Smooth muscle cell (in vitro differentiated cells): ENCODE measurements around the gene CTU2. TPM values are rescaled to one million over a fixed set of nuclear protein-coding genes. Genes with fewer than 3 reads are reported as not detected.
A peak's percentile ranks its signal among the peaks of the same experiment; 100 is the strongest.

Source experiments
- DNase-seq: peaks from one replicate; lab custom pipeline; 2025; ENCODE audit not compliant: unreplicated experiment; lab: John Stamatoyannopoulos, UW
- H2AFZ ChIP-seq: fragments of 200-600 bp; sonication (generic); 2 replicates; pipeline ENCODE4 v1.6.0; 2016; ENCODE audit warnings: antibody characterized with exemption, low read depth, mild to moderate bottlenecking
- H3F3A ChIP-seq: fragments of 200-600 bp; sonication (generic); 2 replicates; pipeline ENCODE4 v1.6.0; 2017; ENCODE audit warnings: antibody characterized with exemption, low read depth
- H3K27ac ChIP-seq: fragments of 200-600 bp; sonication (generic); 2 replicates; pipeline ENCODE4 v1.5.1; 2016; ENCODE audit warnings: low read depth, mild to moderate bottlenecking
- H3K27me3 ChIP-seq: fragments of 200-600 bp; sonication (generic); 2 replicates; pipeline ENCODE4 v1.6.1; 2016; ENCODE audit warnings: low read depth, mild to moderate bottlenecking
- H3K36me3 ChIP-seq: fragments of 200-600 bp; sonication (generic); 2 replicates; pipeline ENCODE4 v1.5.1; 2016; ENCODE audit warnings: low read depth
- H3K4me1 ChIP-seq: fragments of 200-600 bp; sonication (generic); 2 replicates; pipeline ENCODE4 v1.5.1; 2016; ENCODE audit warnings: low read depth
- H3K4me2 ChIP-seq: fragments of 200-600 bp; sonication (generic); 2 replicates; pipeline ENCODE4 v1.6.0; 2016; ENCODE audit warnings: mild to moderate bottlenecking
- H3K4me3 ChIP-seq: fragments of 200-600 bp; sonication (generic); 2 replicates; pipeline ENCODE4 v1.5.1; 2016; ENCODE audit warnings: mild to moderate bottlenecking
- H3K79me2 ChIP-seq: fragments of 200-600 bp; sonication (generic); 2 replicates; pipeline ENCODE4 v1.6.0; 2016; ENCODE audit warnings: low read depth, mild to moderate bottlenecking
- H3K9ac ChIP-seq: fragments of 200-600 bp; sonication (generic); 2 replicates; pipeline ENCODE4 v1.6.0; 2016; ENCODE audit warnings: low read depth
- H3K9me3 ChIP-seq: fragments of 200-600 bp; sonication (generic); replicated peaks from 2 replicates; pipeline ENCODE4 v1.5.1; 2016; ENCODE audit warnings: low read depth
- H4K20me1 ChIP-seq: fragments of 200-600 bp; sonication (generic); 2 replicates; pipeline ENCODE4 v1.6.0; 2016; ENCODE audit warnings: low read depth
- CTCF ChIP-seq: fragments of 200-600 bp; sonication (generic); IDR thresholded peaks from 2 replicates; pipeline ENCODE4 v1.5.1; 2017; ENCODE audit warnings: borderline replicate concordance, mild to moderate bottlenecking, antibody characterized with exemption; ENCODE audit not compliant: insufficient read depth, poor library complexity, severe bottlenecking
- WGBS: methylation state at CpG from one replicate; pipeline ENCODE4 v1.1.7; 2016; ENCODE audit warnings: low lambda C conversion rate; 5-methylcytosine and 5-hydroxymethylcytosine counted together
- polyA plus RNA-seq: library from polyadenylated mRNA; unstranded; fragments of >200 nt; fragmentation: Nextera tagmentation; extraction: Ambion mirVana; gene quantifications from 2 replicates; pipeline ENCODE4 v1.2.1, GENCODE V29; 2016
- total RNA-seq: library from RNA; depleted of rRNA; stranded (reverse); fragments of >200 nt; gene quantifications from 2 replicates; pipeline ENCODE4 v1.2.3, GENCODE V29; 2014

CTU2 gene
- total and polyA plus RNA-seq, 2 experiments from 2014 or later, result 5.8 to 21.3 TPM

GRCh38 chr16:88741368-88741767, 35.1 kb downstream of the CTU2 start:
- WGBS, result 96% methylated on average over 14 of the region's 17 CpGs

GRCh38 chr16:88742896-88743605, 36.7 kb downstream of the CTU2 start:
- peaks cover 5% of the 10 kb centered on the region for H3K4me1 ChIP-seq
- H3K27me3 ChIP-seq, result no peaks in the 10 kb centered on the region
- TF ChIP-seq CTCF, result no peak
- no peak overlapping the region for H3K4me2 ChIP-seq
- WGBS, result 90% methylated on average over 18 of the region's 19 CpGs
- no peaks in the 10 kb centered on the region for H3K36me3 ChIP-seq
- H3K9me3 ChIP-seq, result no peaks in the 10 kb centered on the region
- H3K27ac ChIP-seq, result no peak overlapping the region
- H3K9ac ChIP-seq, result no peak overlapping the region
- peaks cover 69% of the 10 kb centered on the region for H4K20me1 ChIP-seq
- no peak overlapping the region for H3K4me3 ChIP-seq
- no peaks in the 10 kb centered on the region for H3F3A ChIP-seq
- H3K79me2 ChIP-seq, result no peaks in the 10 kb centered on the region
- H2AFZ ChIP-seq, result no peak overlapping the region
- no peak for DNase-seq

More at GRCh38 chr16:88741368-88741767, 35.1 kb downstream of the CTU2 start:
- Histone ChIP-seq H3K9me3 (no peaks in the 10 kb centered on the region), H3K27ac (no peak overlapping the region), H3K4me2 (no peak overlapping the region), H3K9ac (no peak overlapping the region), H3K79me2 (no peaks in the 10 kb centered on the region), H3F3A (no peaks in the 10 kb centered on the region), H2AFZ (no peak overlapping the region), H3K4me1 (peaks cover 5% of the 10 kb centered on the region), H4K20me1 (peaks cover 67% of the 10 kb centered on the region), H3K4me3 (no peak overlapping the region), H3K27me3 (no peaks in the 10 kb centered on the region), H3K36me3 (no peaks in the 10 kb centered on the region)
- no peak for DNase-seq
- TF ChIP-seq CTCF, result no peak

GRCh38 chr16:88743693-88744576, 37.6 kb downstream of the CTU2 start:
- no peaks in the 10 kb centered on the region for H3F3A ChIP-seq
- no peak overlapping the region for H3K27ac ChIP-seq
- peaks cover 3% of the 10 kb centered on the region for H3K79me2 ChIP-seq
- H2AFZ ChIP-seq, result no peak overlapping the region
- H3K4me1 ChIP-seq, result peaks cover 5% of the 10 kb centered on the region
- no peak overlapping the region for H3K4me3 ChIP-seq
- DNase-seq, result peak; percentile 31
- peak; percentile 77 for TF ChIP-seq CTCF
- no peak overlapping the region for H3K4me2 ChIP-seq
- H4K20me1 ChIP-seq, result peaks cover 73% of the 10 kb centered on the region
- no peaks in the 10 kb centered on the region for H3K27me3 ChIP-seq
- H3K36me3 ChIP-seq, result no peaks in the 10 kb centered on the region
- H3K9ac ChIP-seq, result no peak overlapping the region
- 75% methylated on average over 32 of the region's 32 CpGs for WGBS
- no peaks in the 10 kb centered on the region for H3K9me3 ChIP-seq
